Right forelimb (tissue), 1 donor: ENCODE results near the gene GFRAL.

ENCODE experiments used
- DNase-seq: peaks from one replicate; pipeline ENCODE4 v3.0.0-alpha.2; 2018

The GFRAL gene

DNA sequence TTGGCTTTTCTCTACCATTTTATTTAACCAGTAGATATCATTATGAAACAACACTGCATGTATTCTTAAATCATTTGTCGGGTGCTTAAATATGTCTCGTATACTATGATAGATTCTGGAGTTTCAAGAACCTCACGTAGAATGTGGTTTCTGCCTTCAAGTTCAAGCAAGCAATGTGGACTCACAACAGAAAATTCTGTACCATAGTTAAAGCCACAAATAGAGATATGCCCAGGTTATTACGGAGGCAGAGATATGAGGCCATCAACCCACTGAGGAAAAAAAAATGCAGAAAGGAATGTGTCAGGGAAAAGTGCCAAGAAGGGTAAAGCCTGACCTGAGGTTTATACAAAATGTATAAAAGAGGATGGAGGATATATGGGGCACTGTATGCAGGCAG, 109.9 kb downstream of the GFRAL start:
- DNase-seq = no peak

DNA sequence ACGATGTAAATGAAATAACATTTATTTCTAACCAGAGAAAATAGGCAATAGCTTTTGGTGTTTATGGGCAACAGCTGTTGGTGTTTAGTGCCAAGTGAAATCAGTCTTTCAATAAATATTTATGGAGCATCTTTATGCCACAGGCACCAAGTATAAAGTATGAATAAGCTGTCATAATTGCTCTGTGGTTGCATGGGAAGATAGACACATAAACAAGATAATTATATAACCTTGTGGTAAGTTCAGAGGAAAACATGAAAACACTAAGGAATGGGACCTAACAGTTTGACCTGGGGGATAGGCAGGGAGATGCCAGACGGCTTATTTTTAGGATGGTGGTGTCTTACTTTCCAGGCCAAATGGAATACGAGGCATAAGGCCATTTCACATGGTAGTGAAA, 110.9 kb downstream of the GFRAL start:
- DNase-seq = no peak

DNA sequence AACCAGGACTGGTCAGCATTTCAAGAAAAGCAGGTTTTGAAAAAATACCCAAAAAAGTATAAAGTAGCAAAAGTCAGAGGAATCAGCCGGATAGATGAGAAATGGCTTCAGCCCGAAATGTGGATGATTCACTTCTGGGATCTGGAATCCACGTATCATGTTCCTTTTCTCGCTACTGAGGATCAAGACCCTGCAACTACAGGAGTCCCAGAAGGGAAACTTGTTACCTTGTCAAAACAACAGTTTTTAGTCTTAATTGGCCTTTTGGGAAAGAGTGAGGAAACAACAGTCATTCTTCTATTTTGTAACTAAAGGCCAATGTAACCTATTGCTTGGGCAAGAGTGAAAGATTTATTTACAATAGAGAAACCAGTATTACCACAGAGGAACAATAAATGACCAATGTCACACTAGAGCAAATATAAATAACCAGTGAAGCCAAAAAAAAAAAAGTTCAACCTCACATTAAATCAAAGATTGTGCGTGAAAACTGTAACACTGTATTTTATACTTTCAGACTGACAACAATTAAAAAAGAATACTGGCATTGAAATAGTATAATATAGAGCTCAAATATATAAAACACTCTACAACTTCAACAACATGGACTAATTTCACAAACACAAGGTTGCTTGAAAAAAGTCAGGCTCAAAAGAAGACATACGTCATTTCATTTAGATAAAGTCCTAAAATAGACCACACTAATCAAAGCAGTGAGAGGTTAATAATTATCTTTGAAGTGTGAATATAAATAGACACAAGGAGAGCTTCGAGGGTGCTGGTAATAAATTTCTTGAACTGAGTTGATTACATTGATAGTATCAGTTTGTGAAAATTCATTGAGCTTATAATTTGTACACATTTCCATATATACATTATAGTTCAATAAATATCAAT, 116.2 kb downstream of the GFRAL start:
- no peak for DNase-seq

DNA sequence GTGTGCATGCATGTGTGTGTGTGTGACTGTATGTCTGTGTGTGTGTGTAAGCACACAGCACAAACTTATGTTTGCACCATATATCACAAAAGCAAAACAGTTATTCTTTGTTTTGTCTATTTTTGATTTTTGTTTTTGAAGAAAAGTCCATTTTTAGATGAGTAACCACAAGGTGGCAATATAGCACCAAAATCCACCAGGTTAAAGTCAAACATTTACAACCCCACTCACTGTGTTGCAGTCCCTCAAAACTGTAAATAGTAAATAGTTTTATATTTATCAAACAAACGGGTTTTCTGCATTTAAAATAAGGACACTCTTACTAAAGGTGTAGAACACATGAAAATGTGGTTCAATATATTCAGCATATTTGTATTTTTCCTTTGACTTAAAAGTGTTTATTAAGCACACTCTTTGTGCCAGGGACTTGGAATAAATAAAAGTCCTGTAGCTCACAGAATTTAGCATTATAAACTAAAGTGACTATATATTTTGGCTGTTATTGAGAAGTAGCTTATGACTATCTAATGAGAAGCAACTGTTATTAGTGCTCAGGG, 118.5 kb downstream of the GFRAL start:
- DNase-seq = no peak

DNA sequence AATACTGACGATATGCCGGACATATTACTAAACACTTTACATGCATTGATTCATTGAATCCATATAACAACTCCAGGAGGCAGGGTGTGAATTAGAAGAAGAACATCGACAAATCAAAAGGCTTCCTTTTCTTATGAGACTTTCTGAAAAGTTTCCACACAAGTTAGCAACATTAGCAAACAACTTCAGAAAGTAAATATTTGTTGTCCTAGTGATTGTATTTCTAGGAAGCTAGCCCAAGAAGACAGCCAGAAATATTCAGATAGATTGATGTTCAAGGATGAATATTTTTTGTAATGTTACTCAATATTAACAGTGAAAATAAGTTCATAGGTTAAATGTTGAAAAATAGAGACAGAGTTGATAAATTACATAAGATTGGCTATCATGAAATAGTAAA, 120.6 kb downstream of the GFRAL start:
- DNase-seq = no peak

DNA sequence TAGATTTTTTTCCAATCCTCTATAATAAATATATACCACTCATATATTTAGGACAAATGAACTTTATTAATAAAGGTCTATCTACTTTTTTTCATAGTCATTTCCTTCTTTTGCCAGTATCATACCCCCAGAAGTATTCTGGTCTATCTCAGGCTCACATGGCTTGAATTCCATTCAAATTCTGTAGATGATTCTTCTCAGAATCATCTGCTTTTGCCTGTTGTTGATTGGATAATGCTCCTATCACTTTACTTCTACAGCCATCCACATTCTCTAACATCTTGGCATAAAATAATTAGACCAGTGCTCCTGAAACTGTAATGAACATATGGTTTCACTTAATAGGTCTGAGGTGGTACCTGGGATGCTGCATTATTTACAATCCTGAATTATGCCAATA, 121.2 kb downstream of the GFRAL start:
- DNase-seq = no peak

DNA sequence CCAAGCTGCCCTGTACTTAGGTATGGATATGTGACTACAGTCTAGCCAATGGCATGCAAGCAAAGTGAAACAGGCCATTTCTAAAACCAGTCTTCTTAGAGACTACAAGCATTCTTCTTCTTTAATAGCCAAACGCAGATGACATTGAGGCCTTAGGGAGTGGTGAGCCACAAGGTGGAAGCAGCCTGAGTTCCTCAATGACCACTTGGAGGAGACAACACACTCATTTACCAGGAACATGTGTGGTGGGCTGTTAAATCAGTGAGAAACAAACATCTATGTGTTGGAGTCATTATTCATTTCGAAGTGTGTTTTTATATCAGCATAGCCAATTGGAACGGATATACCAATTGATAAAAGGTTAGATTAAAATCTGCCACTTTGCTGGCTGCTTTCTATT, 122.0 kb downstream of the GFRAL start:
- DNase-seq = no peak

DNA sequence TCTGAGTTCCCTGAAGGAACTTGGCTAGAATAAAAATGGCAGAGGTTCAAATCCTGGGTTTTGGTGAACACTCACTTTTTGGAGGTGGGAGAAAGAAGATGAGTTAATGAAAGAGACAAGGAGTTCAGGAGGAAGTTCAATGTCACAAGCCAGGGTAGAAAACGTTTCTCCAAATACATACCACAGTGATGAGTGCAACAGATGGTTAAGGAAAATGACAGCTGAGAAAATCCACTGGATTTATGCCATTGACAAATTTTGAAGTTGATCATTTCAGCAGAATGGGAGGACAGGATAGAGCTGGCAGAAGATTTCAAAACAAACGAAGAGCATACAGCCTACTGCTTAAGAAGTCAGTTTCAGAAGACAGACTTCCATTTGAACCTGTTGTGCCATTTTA, 122.7 kb downstream of the GFRAL start:
- no peak for DNase-seq
